PC-9 (cell line): ENCODE results near the gene SLC1A3.

Experiments
- EZH2 ChIP-seq: fragments of 200-600 bp; sonication (generic); IDR thresholded peaks from 2 replicates; pipeline ENCODE4 v1.8.0; 2017; ENCODE audit warnings: antibody characterized with exemption, low read depth
- TF ChIP-seq, protein P1 (sequence below): fragments of 200-600 bp; sonication (generic); conservative IDR thresholded peaks from 2 replicates; pipeline ENCODE4 v1.6.1; 2017; ENCODE audit warnings: mixed run types, antibody characterized with exemption, mild to moderate bottlenecking, moderate library complexity

DNA sequence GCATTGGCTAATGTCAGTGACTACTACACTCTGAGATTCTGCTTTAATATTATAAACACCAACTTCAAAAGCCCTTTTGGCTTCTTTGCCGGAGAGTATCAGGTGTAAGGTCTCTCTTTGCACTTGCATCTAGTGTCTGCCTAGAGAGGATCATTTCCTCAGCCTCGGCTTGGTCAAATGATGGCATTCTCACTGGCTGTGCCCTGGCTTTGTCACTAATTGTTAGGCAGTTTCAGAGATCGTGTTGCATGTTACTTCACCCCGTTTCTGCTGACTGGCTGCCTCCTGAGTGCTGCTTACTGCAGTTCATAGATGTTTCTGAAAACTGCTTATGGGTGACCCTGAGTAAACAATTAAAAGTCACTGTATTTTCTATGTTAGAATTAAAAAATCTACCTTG, 48.8 kb downstream of the SLC1A3 start:
- no peak for TF ChIP-seq EZH2
- TF ChIP-seq, protein P1, sequence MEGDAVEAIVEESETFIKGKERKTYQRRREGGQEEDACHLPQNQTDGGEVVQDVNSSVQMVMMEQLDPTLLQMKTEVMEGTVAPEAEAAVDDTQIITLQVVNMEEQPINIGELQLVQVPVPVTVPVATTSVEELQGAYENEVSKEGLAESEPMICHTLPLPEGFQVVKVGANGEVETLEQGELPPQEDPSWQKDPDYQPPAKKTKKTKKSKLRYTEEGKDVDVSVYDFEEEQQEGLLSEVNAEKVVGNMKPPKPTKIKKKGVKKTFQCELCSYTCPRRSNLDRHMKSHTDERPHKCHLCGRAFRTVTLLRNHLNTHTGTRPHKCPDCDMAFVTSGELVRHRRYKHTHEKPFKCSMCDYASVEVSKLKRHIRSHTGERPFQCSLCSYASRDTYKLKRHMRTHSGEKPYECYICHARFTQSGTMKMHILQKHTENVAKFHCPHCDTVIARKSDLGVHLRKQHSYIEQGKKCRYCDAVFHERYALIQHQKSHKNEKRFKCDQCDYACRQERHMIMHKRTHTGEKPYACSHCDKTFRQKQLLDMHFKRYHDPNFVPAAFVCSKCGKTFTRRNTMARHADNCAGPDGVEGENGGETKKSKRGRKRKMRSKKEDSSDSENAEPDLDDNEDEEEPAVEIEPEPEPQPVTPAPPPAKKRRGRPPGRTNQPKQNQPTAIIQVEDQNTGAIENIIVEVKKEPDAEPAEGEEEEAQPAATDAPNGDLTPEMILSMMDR: no peak
